ENCODE measurements around the gene RNASE11. TPM values are rescaled to one million over a fixed set of nuclear protein-coding genes. Genes with fewer than 3 reads are reported as not detected.
"Not testable (repeated sequence)": the region's sequence is repeated elsewhere in the genome, so short reads cannot be mapped to it uniquely, and the experiment has no call there.

The RNASE11 gene
- not detected for total RNA-seq
- long read RNA-seq, result 0 reads

- intact Hi-C loops (cut with DNase I), result no loop called here
- no peak for DNase-seq (ENCODE audit: missing footprints)
Observed at GRCh38 chr14:20587489-20588154, at the start of gene RNASE11. Gene RNASE11 (minus strand): TSS chr14:20588001.

DNA sequence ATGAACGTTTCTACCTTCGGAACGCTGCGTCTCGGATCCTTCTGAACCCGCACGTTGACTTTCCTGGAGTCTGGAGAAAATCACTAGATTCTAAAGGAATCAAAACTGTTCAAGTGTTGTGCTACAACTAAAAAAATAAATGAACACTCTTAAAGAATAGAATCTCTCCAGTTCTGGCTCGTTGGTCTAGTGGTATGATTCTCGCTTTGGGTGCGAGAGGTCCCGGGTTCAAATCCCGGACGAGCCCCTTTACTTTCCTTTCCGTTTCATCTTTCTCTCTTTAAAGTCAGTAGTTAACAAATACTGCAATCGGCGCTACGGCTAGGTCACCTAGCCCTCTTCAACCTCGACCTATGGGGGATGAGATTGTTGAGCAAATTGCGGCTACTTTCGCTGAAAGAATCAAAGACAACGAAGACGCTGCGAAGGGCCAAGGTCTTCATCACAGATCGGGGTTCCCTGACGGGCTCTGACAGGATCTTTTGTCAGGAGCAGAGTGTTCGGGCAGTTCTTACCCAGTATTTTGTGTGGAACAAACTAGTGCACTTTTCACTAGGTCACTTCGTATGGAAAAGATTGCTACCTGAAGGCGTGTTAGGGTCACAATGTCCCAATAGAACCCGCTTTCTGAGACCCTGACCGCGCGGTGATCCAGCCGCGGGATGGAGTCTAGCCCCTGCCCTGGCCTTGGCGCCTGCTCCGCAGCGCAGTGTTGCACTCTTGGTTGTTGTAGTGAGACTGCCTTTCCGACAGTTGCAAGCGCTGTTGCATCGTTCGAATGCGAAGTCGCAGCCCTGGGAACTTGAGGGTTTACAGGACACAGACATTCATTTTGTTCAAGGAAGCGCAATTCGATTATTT, 45.3 kb upstream of the RNASE11 start:
- intact Hi-C loops (cut with DNase I), result no loop called here
- DNase-seq (ENCODE audit: missing footprints) (no peak), ATAC-seq (peak; percentile 58)

More at GRCh38 chr14:20587489-20588154, at the start of gene RNASE11:
- ATAC-seq, result no peak

GRCh38 chr14:20632448-20632830, 44.6 kb upstream of the RNASE11 start:
- DNase-seq (ENCODE audit: missing footprints) (no peak), ATAC-seq (no peak)
- intact Hi-C loops (cut with DNase I), result no loop called here

DNA sequence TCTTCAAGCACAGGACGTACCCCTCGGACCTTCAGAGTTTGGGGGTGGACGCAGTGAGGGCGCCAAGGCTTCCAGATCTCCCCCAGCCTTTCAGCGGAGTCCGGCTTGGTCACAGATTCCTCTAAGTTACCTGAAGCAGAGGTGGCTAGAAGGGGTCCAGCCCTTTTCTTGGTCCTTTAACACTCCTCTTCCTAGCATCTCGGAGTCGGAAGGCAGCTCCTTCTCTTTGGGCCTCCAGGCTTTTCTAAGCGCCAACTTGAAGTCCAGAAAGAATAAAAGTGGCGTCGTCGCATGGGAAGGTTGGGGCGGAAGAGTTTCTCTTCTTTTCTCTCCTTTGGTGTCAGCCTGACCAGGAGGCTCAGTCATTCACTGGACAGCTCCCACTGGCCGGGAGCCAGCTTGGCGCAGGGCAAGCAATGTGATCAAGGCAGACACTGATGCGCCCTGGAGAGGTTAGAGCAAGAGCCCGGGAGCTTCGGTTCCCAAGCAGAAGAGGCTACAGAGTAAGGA, 44.1 kb upstream of the RNASE11 start:
- intact Hi-C loops (cut with DNase I), result no loop called here

DNA sequence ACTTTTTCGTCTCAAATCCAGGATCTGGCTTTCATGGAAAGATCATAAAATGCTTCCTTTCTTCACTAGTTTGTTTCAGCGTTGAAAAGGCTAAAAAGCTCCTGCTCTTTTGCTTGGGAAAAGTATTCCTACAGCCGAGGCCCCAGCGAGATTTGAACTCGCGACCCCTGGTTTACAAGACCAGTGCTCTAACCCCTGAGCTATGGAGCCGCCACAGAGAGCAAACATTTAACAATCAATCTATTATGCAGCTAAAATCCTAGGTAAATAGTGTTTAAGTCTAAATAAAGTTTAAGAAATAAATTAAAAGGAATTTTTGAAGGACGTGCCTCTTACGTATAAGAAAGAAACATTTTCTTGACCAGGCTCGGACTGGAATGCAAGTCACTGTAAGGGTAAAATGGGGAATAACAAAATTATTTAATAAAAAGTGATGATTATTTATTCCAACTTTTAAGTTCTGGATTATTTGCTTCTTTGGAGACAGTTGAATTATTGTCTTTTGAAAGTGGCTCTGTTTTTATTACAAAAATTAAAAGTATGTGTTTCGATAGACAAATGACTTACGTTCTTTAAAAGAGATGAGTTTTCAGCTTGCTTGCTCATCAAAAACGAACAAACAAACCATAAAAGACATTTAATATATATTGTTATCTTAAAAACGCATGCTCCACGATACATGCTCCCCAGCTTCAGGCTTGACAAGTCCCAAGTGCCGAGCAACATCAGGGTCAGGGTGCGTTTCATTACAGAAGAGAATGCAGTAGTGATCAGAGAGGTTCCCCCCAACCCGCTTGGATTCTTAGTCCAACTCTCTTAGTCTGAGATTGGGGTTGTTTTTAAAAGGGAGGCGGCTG, 43.5 kb upstream of the RNASE11 start:
- intact Hi-C loops (cut with DNase I), result no loop called here
- ATAC-seq (peak; percentile 45), DNase-seq (ENCODE audit: missing footprints) (no peak)

More for the DNA sequence above, 44.1 kb upstream of the RNASE11 start:
- peak; percentile 72 for ATAC-seq
- peak; percentile 85 for DNase-seq (ENCODE audit: missing footprints)

DNA sequence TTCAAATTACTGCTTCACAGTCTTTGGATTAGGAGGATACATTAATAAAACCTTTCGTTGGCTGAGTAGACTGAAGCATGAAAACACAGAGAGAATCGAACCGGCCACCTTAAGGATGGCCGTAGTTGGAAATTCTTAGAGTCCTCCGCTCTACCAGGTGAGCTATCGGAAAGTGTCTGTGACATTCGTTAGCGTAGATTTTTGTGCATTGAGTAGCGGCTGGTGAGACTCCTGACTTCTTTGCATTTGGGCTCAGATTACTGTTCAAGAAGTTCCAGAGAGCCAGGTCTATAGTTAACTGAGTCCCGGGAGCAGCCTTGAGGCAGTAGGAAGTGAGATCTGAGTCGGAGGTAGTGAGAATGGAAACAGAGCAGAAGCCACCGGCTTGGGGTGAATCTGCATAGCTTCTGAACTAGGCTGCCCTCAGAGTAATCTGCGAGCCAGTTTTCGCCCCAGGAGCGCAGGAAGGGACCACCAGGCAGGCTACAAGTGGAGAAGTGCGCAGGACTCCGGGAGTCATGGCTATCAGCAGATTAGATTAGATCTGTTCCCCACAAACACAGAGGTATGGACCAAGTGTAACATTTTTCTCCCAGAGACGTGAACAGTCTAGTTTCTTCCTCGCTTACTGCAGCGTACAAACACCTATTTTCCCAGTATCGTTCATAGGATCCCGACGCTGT, 42.7 kb upstream of the RNASE11 start:
- intact Hi-C loops (cut with DNase I), result no loop called here
- ATAC-seq, result no peak
- DNase-seq (ENCODE audit: missing footprints), result no peak

- ATAC-seq, result no peak
- no peak for DNase-seq (ENCODE audit: missing footprints)
- intact Hi-C loops (cut with DNase I), result loop anchor here (5.0 kb wide), 1 partner anchor 54 kb away; the partner anchor contains the start of gene RNASE4
Observed at GRCh38 chr14:20628063-20628854, 40.5 kb upstream of the RNASE11 start.

DNA sequence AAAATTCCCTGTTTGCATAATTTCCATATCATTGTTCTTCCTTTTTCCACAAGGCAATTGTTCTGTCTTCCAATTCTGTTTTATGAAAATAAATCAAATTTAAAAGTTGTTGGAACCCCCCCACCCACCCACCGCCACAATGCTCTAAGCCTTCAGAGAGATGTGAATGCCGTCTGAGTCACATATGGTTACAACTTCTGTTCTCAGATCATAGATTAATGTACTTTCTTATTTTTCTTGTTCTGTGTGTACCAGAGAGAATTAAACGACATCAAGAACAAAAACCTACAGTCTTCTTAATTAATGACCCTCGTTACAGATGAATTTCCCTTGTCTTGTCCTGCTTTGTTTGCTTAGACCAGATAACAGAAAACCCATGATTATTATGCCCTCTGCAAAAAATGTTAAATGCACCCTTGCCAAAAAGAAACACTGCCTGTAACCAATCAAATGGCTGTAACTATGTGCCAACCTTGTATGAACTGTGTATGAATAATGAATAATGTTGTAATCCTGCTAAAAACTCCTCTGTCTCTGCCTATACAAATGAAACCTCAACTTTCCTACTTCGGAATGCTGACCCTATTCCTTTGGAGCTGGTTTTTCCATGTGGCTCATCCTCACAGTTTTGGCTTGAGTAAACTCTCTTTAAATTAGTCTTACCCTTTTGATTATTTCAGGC, 39.7 kb upstream of the RNASE11 start:
- intact Hi-C loops (cut with DNase I), result loop anchor here (5.0 kb wide), 1 partner anchor 55 kb away; the partner anchor contains the start of gene RNASE4
- DNase-seq (ENCODE audit: missing footprints) (no peak), ATAC-seq (no peak)

DNA sequence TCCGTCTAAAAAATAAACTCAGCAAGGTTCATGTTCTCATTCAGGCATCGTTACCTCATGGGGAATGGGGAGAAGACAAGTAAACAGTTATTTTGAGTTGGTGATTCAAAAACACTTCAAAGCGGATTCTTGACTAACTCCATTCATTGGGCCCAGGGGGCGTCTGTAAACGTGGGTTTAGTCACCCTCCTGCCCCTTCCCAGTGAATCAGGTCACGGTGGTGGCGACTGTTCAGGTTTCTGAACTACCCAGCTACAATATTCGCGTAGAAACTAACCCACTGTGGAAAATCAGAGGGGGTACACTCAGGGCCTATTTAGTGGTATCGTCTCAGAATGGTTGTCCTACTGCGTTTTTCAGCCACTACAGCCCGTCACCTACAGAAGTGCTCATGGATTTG, 38.5 kb upstream of the RNASE11 start:
- no peak for ATAC-seq
- intact Hi-C loops (cut with DNase I), result loop anchor here (5.0 kb wide), 1 partner anchor 56 kb away; the partner anchor contains the start of gene RNASE4
- no peak for DNase-seq (ENCODE audit: missing footprints)

GRCh38 chr14:20624495-20625070, 36.8 kb upstream of the RNASE11 start:
- ATAC-seq, result peak; percentile 59
- intact Hi-C loops (cut with DNase I), result loop anchor here (5.0 kb wide), 1 partner anchor 58 kb away; the partner anchor contains the start of gene RNASE4
- peak; percentile 80 for DNase-seq (ENCODE audit: missing footprints)

DNA sequence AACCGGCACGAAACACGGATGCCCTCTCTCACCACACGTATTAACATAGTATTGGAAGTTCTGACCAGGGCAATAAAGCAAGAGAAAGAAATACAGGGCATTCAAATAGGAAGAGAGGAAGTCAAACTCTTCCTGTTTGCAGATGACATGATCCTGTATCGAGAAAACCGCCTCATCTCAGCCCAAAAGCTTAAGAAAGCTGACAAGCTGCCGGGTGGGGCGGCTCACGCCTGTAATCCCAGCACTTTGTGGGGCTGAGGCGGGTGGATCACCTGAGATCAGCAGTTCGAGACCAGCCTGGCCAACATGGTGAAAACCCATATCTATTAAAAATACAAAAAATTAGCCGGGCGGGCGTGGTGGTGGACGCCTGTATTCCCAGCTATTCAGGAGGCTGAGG, 36.0 kb upstream of the RNASE11 start:
- no peak for ATAC-seq
- DNase-seq (ENCODE audit: missing footprints), result no peak
- intact Hi-C loops (cut with DNase I), result no loop called here

- DNase-seq (ENCODE audit: missing footprints) (no peak), ATAC-seq (no peak)
- intact Hi-C loops (cut with DNase I), result no loop called here
Observed at GRCh38 chr14:20622816-20623291, 35.1 kb upstream of the RNASE11 start.

DNA sequence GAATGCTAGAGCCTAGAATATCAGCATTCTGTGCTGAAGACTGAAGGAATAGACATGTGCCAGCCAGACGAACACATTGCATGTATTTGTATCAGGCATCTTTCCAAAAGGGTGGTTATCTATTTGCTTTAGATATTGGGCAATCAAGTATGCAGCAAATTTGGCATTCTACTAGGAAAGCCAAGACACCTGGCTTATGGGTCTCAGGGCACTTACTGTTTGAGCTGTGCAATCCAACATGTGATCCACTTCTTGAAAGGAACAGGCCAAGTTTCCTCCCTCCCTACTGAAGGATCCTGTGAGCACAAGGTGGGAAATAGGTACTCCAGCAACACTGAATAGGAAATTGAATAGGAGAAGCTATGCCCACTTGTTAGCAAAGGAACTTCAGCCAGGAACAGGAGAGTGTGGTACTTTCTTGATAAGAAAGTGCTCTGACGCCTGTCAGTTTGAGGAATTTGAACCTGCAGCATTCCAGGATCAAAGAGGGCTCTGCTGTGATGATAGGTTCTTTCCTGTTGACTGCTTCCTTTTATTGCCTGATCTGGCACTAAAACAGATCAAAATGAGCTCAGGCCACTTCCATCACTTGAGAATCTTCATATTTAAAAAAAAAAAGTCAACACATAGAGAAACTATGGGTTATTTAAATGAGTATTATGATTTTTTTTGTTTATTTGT, 33.1 kb upstream of the RNASE11 start:
- ATAC-seq (no peak), DNase-seq (ENCODE audit: missing footprints) (no peak)
- intact Hi-C loops (cut with DNase I), result no loop called here

- ATAC-seq; DNase-seq (ENCODE audit: missing footprints); intact Hi-C loops (cut with DNase I): not testable (repeated sequence)
Observed at GRCh38 chr14:20619688-20620087, 31.9 kb upstream of the RNASE11 start.

DNA sequence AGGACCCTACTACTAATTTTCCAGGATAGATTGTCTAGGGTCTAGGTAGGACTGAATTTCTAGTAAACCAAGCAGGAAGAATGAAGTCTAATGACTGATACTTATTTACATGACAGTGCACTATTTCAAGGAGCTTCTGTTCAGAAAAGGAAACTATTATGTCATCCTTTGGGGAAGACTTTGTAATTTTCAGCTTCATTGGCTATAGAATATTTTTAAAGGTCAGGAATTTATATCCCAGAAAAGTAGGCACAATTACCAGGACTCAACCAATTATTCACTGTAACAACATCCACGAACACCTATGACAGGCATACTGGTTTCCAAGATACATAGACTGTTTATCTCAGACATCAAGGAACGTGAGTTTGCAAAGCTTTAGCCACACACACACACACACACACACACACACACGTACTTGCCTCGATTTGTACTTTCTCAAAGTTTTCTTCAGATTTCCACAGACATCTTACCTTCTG, 30.5 kb upstream of the RNASE11 start:
- ATAC-seq (no peak), DNase-seq (ENCODE audit: missing footprints) (no peak)
- intact Hi-C loops (cut with DNase I), result no loop called here
